Measurements from ENCODE around the gene LKAAEAR1.

Gene LKAAEAR1

DNA sequence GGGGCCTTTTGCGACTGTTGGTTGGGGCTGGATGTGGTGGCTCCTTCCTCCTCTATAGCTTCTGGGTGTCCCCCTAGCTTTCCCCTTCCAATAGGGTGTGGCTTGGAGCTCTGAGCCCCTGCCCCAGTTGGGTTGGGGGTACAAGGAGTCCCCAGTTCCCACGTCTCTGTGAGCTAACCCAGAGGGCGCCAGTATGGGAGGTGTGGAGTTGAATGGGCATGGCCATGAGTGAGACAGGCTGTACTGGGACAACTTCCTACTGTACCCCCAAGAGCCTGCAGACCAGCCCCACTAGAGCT, 47.0 kb downstream of the LKAAEAR1 start:
- no peak for DNase-seq (ENCODE audit: low read depth in 2 of 2)

- DNase-seq (ENCODE audit: low read depth in 2 of 2): no peak
Measured at GRCh38 chr20:64036346-64037198, 47.6 kb downstream of the LKAAEAR1 start.

- DNase-seq (ENCODE audit: low read depth in 2 of 2): no peak
Measured at GRCh38 chr20:64035933-64036345, 48.3 kb downstream of the LKAAEAR1 start, which contains the start of gene C20orf204. C20orf204 (plus strand) TSS chr20:64036182; CDS start chr20:64036324, 142 bp downstream.

- DNase-seq (ENCODE audit: low read depth in 2 of 2): no peak
Measured at GRCh38 chr20:64035066-64035932, 48.9 kb downstream of the LKAAEAR1 start.

- no peak for DNase-seq (ENCODE audit: low read depth in 2 of 2)
Measured at GRCh38 chr20:64033981-64034493, 50.2 kb downstream of the LKAAEAR1 start.

All from activated CD4-positive, alpha-beta T cell treated with anti-CD3 and anti-CD28 coated beads for 24 hours (primary cell).